ACC112 (cell line): Measurements from ENCODE around the gene BTN2A1.
"Not testable (repeated sequence)": the region's sequence is repeated elsewhere in the genome, so short reads cannot be mapped to it uniquely, and the experiment has no call there.

Experiments
- H2AFZ ChIP-seq: fragments of 200-600 bp; sonication (generic); one replicate; pipeline ENCODE4 v1.6.0; 2017; ENCODE audit warnings: antibody characterized with exemption, low read length; ENCODE audit not compliant: unreplicated experiment
- H3K27ac ChIP-seq: fragments of 200-600 bp; sonication (generic); 2 replicates; pipeline ENCODE4 v1.5.1; 2014; ENCODE audit warnings: low read depth, mild to moderate bottlenecking, antibody characterized with exemption, low read length, moderate library complexity
- H3K27me3 ChIP-seq: fragments of 200-600 bp; sonication (generic); 2 replicates; pipeline ENCODE4 v1.6.1; 2014; ENCODE audit warnings: mild to moderate bottlenecking, antibody characterized with exemption, low read length, moderate library complexity, mixed read lengths; ENCODE audit not compliant: insufficient read depth
- H3K36me3 ChIP-seq: fragments of 200-600 bp; sonication (generic); 2 replicates; pipeline ENCODE4 v1.6.1; 2016; ENCODE audit warnings: mild to moderate bottlenecking, antibody characterized with exemption, low read length, moderate library complexity, mixed read lengths; ENCODE audit not compliant: insufficient read depth
- H3K4me1 ChIP-seq: fragments of 200-600 bp; sonication (generic); one replicate; pipeline ENCODE4 v1.6.1; 2016; ENCODE audit warnings: low read length, mixed read lengths; ENCODE audit not compliant: insufficient read depth, unreplicated experiment, control insufficient read depth
- H3K4me3 ChIP-seq: fragments of 200-600 bp; sonication (generic); 2 replicates; pipeline ENCODE4 v1.5.1; 2014; ENCODE audit warnings: mild to moderate bottlenecking, low read depth, low read length
- H3K79me2 ChIP-seq: fragments of 200-600 bp; sonication (generic); one replicate; pipeline ENCODE4 v1.6.0; 2016; ENCODE audit warnings: low read length; ENCODE audit not compliant: control insufficient read depth, unreplicated experiment, insufficient read depth

BTN2A1 gene

DNA sequence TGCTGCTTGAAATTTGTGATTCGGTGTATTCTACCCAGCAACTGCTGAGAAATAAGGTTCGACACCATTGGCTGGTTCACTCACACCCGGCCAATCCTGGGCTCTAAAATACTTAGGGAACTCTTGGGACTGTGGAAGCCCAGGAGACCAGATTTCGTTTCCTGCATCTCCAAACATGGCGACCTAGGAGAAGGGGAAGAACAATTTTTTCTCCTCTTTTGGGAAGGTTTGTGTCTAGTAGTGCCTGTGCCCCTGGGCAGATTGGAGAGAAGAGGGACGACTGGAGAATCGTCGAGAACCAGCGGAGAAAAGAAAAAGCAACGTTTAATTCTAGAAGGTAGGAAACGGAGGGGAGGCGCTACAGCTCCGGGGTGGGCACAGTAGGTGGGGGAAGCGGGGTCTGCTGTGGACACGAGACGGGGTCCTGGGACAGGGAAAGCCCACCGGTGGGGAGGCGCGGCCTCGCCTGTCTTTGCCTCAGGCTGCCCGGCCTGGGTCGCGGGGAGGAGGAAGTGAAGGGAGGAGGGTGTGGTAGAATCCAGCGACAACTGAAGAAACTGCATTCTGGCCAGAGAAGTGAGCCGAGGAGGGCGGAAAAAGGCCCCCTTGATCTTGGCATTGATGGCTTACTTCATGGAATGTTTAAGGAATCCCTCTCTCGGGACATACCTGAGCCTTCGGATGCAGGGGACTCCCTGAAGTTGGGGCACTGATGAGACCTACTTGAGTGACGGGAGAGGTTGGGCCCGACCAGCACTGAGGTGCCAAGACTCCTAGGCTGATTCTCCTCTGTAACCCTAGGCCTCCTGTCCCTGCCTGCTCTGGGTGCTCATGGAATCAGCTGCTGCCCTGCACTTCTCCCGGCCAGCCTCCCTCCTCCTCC is at the start of gene BTN2A1:
Gene BTN2A1 (plus strand): TSS at position 150 of the 883 bp plus-strand sequence. CDS start 682 bp downstream, at position 832.
- H3K4me3 ChIP-seq = peak within 1 kb of the TSS; percentile 78
- peak within 1 kb of the TSS; percentile 63 for H3K27ac ChIP-seq
- peak within 1 kb of the TSS; percentile 84 for H2AFZ ChIP-seq
- peaks cover 50% of the 10 kb centered on the region for H3K4me1 ChIP-seq
- H3K27me3 ChIP-seq = no peaks in the 10 kb centered on the region
- H3K36me3 ChIP-seq = peaks cover 31% of the 10 kb centered on the region
- H3K79me2 ChIP-seq = peaks cover 43% of the 10 kb centered on the region

GRCh38 chr6:26408828-26409730 is 48.7 kb upstream of the BTN2A1 start:
- no peak overlapping the region for H3K27ac ChIP-seq
- no peaks in the 10 kb centered on the region for H3K4me1 ChIP-seq
- no peak overlapping the region for H2AFZ ChIP-seq
- H3K79me2 ChIP-seq = no peaks in the 10 kb centered on the region
- H3K4me3 ChIP-seq = no peak overlapping the region
- H3K27me3 ChIP-seq = no peaks in the 10 kb centered on the region
- H3K36me3 ChIP-seq = no peaks in the 10 kb centered on the region

GRCh38 chr6:26411751-26412150 is 46.0 kb upstream of the BTN2A1 start:
- H3K27me3 ChIP-seq = no peaks in the 10 kb centered on the region
- H3K4me1 ChIP-seq = peaks cover 7% of the 10 kb centered on the region
- no peaks in the 10 kb centered on the region for H3K79me2 ChIP-seq
- no peak overlapping the region for H2AFZ ChIP-seq
- H3K4me3 ChIP-seq = no peak overlapping the region
- no peak overlapping the region for H3K27ac ChIP-seq
- H3K36me3 ChIP-seq = no peaks in the 10 kb centered on the region

GRCh38 chr6:26412228-26412627 is 45.5 kb upstream of the BTN2A1 start:
- Histone ChIP-seq H3K4me1 (peaks cover 7% of the 10 kb centered on the region), H3K79me2 (no peaks in the 10 kb centered on the region), H3K36me3 (no peaks in the 10 kb centered on the region), H3K27me3 (no peaks in the 10 kb centered on the region), H3K27ac (no peak overlapping the region), H3K4me3 (no peak overlapping the region), H2AFZ (no peak overlapping the region)

DNA sequence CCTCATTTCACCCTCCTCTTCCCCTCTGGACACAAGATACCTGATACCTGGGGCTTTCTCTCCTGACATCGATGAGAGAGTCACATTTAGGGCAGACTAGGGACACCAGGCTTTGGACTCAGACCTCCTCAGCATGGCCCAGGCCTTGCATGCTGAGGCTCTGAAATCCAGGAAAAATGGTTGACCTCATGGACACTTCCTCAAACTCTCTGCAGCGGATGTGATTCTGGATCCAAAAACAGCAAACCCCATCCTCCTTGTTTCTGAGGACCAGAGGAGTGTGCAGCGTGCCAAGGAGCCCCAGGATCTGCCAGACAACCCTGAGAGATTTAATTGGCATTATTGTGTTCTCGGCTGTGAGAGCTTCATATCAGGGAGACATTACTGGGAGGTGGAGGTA is 44.8 kb upstream of the BTN2A1 start:
- Histone ChIP-seq H3K27ac (no peak overlapping the region), H2AFZ (no peak overlapping the region), H3K4me1 (peaks cover 7% of the 10 kb centered on the region), H3K27me3 (no peaks in the 10 kb centered on the region), H3K79me2 (no peaks in the 10 kb centered on the region), H3K36me3 (no peaks in the 10 kb centered on the region), H3K4me3 (no peak overlapping the region)

DNA sequence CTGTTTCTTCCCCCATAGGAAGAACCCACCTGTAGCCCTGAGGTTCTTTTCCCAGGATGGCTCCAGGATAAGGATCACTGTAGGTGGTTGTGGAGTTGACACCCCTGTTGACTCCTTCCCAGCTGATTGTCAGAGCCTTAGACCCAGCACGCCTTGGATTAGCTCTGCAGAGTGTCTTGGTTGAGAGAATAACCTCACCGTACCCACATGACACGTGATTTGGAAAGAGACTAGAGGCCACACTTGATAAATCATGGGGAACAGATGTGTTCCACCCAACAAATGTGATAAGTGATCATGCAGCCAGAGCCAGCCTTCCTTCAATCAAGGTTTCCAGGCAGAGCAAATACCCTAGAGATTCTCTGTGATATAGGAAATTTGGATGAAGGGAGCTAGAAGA is 43.5 kb upstream of the BTN2A1 start:
- H3K36me3 ChIP-seq = no peaks in the 10 kb centered on the region
- no peaks in the 10 kb centered on the region for H3K27me3 ChIP-seq
- H3K4me3 ChIP-seq = no peak overlapping the region
- H2AFZ ChIP-seq = no peak overlapping the region
- peaks cover 7% of the 10 kb centered on the region for H3K4me1 ChIP-seq
- H3K79me2 ChIP-seq = no peaks in the 10 kb centered on the region
- no peak overlapping the region for H3K27ac ChIP-seq

GRCh38 chr6:26415036-26415614 is 42.6 kb upstream of the BTN2A1 start:
- Histone ChIP-seq H3K27me3 (no peaks in the 10 kb centered on the region), H3K36me3 (no peaks in the 10 kb centered on the region), H3K4me1 (peaks cover 7% of the 10 kb centered on the region), H2AFZ (no peak overlapping the region), H3K4me3 (no peak overlapping the region), H3K79me2 (no peaks in the 10 kb centered on the region), H3K27ac (no peak overlapping the region)

GRCh38 chr6:26415791-26416190 is 42.0 kb upstream of the BTN2A1 start:
- H3K4me1 ChIP-seq = peaks cover 13% of the 10 kb centered on the region
- no peak overlapping the region for H2AFZ ChIP-seq
- no peaks in the 10 kb centered on the region for H3K36me3 ChIP-seq
- no peaks in the 10 kb centered on the region for H3K79me2 ChIP-seq
- H3K4me3 ChIP-seq = no peak overlapping the region
- H3K27me3 ChIP-seq = no peaks in the 10 kb centered on the region
- H3K27ac ChIP-seq = no peak overlapping the region

GRCh38 chr6:26416288-26416687 is 41.5 kb upstream of the BTN2A1 start:
- Histone ChIP-seq H3K36me3 (no peaks in the 10 kb centered on the region), H3K4me1 (peaks cover 14% of the 10 kb centered on the region), H3K79me2 (no peaks in the 10 kb centered on the region)

DNA sequence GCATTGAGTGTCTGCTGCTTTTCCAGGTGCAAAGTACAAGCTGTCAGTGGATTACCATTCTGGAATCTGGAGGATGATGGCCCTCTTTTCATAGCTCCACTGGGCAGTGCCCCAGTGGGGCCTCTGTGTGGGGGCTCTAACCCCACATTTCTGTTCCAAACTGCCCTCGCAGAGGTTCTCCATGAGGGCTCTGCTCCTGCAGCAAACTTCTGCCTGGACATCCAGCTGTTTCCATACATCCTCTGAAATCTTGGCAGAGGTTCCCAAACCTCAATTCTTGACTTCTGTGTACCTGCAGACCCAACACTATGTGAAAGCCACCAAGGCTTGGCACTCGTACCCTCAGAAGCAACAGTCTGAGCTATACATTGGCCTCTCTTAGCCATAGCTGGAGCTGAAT is 39.7 kb upstream of the BTN2A1 start:
- not testable (repeated sequence) for H3K27ac ChIP-seq, H3K27me3 ChIP-seq, H3K79me2 ChIP-seq, H2AFZ ChIP-seq, H3K4me3 ChIP-seq, H3K36me3 ChIP-seq
- peaks cover 21% of the 10 kb centered on the region for H3K4me1 ChIP-seq

More at GRCh38 chr6:26416288-26416687, 41.5 kb upstream of the BTN2A1 start:
- H3K4me3 ChIP-seq = no peak overlapping the region
- H2AFZ ChIP-seq = no peak overlapping the region
- H3K27me3 ChIP-seq = no peaks in the 10 kb centered on the region
- no peak overlapping the region for H3K27ac ChIP-seq
